Measurements from ENCODE around the gene ACVR2B.

The ACVR2B gene

DNA sequence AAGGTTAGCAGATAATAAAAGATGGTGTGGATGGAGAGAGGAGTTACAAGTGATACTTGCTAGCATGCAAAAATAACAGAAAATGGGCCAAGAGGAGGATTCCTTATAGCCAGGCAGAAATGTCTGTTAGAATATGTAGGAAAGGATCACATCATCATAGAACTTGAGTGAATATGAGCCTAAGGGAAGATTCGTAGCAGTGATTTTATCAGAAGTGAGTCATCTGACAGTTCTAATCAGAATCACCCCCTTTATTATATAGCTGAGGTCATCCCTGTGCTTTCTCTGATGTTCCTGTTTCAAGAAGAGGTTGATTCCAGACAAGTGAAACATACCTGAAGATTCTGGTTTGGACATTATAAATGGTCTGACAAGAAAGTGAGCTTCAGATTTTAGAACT is 65.3 kb downstream of the ACVR2B start:
- TF ChIP-seq, protein P1, sequence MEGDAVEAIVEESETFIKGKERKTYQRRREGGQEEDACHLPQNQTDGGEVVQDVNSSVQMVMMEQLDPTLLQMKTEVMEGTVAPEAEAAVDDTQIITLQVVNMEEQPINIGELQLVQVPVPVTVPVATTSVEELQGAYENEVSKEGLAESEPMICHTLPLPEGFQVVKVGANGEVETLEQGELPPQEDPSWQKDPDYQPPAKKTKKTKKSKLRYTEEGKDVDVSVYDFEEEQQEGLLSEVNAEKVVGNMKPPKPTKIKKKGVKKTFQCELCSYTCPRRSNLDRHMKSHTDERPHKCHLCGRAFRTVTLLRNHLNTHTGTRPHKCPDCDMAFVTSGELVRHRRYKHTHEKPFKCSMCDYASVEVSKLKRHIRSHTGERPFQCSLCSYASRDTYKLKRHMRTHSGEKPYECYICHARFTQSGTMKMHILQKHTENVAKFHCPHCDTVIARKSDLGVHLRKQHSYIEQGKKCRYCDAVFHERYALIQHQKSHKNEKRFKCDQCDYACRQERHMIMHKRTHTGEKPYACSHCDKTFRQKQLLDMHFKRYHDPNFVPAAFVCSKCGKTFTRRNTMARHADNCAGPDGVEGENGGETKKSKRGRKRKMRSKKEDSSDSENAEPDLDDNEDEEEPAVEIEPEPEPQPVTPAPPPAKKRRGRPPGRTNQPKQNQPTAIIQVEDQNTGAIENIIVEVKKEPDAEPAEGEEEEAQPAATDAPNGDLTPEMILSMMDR (IDR thresholded peaks at IDR 0.05; ENCODE audit: poor library complexity, severe bottlenecking), result no peak
- H3K9me3 ChIP-seq (ENCODE audit: severe bottlenecking), result no peaks in the 10 kb centered on the region
- DNase-seq (ENCODE audit: low spot score), result no peak
- H3K27me3 ChIP-seq (ENCODE audit: insufficient read depth, poor library complexity, severe bottlenecking), result no peaks in the 10 kb centered on the region
- no peak overlapping the region for H3K27ac ChIP-seq (ENCODE audit: poor library complexity, severe bottlenecking)
- H3K36me3 ChIP-seq (ENCODE audit: low read depth), result peaks cover 41% of the 10 kb centered on the region
- H3K4me3 ChIP-seq (ENCODE audit: severe bottlenecking), result no peak overlapping the region
- ATAC-seq (ENCODE audit: low read depth), result 0 out of 3 replicates have a peak, but pooled peaks have one; percentile 27
- no peaks in the 10 kb centered on the region for H3K4me1 ChIP-seq (ENCODE audit: insufficient read depth, poor library complexity, severe bottlenecking)

DNA sequence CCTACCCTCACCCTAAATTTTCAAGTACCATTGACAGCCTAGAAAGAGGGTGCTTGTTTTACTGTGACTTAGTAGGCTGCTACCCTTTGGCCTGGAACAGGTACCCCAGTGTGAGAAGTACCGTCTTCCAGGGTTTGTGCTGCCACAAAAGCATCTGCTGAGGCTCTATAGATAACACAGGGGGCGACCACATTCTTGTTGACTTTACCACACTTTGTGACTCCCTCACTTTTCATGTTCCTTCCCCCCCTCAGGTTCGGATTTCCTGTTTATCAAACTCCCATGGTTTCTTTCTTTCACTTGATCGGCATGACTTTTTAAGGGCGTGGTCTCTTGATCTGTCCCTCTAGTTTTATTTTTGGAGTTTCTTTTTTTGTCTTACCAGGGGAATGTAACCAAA is 66.0 kb downstream of the ACVR2B start:
- DNase-seq (ENCODE audit: low spot score) (no peak), ATAC-seq (ENCODE audit: low read depth) (no peak)
- H3K27me3 ChIP-seq (ENCODE audit: insufficient read depth, poor library complexity, severe bottlenecking), result no peaks in the 10 kb centered on the region
- H3K36me3 ChIP-seq (ENCODE audit: low read depth), result peaks cover 44% of the 10 kb centered on the region
- no peak overlapping the region for H3K27ac ChIP-seq (ENCODE audit: poor library complexity, severe bottlenecking)
- H3K4me1 ChIP-seq (ENCODE audit: insufficient read depth, poor library complexity, severe bottlenecking), result no peaks in the 10 kb centered on the region
- H3K4me3 ChIP-seq (ENCODE audit: severe bottlenecking), result no peak overlapping the region
- H3K9me3 ChIP-seq (ENCODE audit: severe bottlenecking), result no peaks in the 10 kb centered on the region
- TF ChIP-seq, protein P1 (IDR thresholded peaks at IDR 0.05; ENCODE audit: poor library complexity, severe bottlenecking), result no peak

DNA sequence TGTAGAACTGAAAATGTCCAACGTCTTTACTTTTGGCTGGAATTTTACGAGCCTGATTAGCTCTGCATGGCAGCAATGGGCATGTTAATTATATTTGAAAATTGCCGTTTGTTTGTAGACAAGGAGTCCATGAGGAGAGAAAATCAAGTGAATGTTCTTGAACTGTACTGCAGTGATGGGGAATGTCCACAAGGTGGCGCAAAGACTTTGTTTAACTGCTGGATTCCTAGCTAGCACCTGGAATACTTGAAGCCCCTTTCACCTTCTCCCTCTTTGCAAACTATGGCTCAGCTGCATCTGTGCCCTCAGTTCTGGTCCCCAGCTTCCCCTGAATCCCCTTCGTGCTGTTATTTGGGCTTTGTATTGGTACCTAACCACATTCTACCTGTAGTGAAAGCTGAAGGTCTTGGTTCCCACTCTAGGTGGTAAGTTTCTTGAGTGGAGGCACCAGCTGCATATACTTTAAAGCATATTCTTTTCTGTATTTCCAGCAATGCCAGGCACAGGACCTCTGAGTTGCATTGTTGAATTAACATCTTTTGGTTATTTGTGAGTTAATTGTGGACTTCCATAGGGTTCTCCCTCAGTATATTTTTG is 67.8 kb downstream of the ACVR2B start:
- no peaks in the 10 kb centered on the region for H3K4me1 ChIP-seq (ENCODE audit: insufficient read depth, poor library complexity, severe bottlenecking)
- H3K27ac ChIP-seq (ENCODE audit: poor library complexity, severe bottlenecking), result no peak overlapping the region
- H3K9me3 ChIP-seq (ENCODE audit: severe bottlenecking), result no peaks in the 10 kb centered on the region
- no peak overlapping the region for H3K4me3 ChIP-seq (ENCODE audit: severe bottlenecking)
- ATAC-seq (ENCODE audit: low read depth), result 0 out of 3 replicates have a peak, but pooled peaks have one; percentile 41
- peaks cover 40% of the 10 kb centered on the region for H3K36me3 ChIP-seq (ENCODE audit: low read depth)
- no peaks in the 10 kb centered on the region for H3K27me3 ChIP-seq (ENCODE audit: insufficient read depth, poor library complexity, severe bottlenecking)
- DNase-seq (ENCODE audit: low spot score), result no peak
- TF ChIP-seq, protein P1 (IDR thresholded peaks at IDR 0.05; ENCODE audit: poor library complexity, severe bottlenecking), result peak; percentile 91

DNA sequence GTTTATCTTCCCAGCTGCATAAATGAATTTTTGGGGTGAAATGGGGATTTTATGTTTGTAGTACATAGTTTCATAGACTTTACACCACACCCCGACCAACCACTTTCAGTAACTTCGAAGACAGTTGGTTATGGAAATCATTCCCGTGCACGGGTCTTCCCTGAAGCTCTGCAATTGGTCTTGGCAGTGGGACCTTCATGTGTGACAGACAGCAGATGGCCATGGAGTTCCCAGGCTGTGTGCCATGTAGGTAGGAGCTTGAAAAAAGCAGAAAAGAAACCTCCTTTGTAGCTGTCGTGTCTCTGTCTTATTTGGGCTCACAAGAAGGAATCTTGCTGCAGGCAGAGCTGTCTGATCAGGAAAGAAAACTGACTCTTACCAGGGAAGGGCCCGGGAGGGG is 68.3 kb downstream of the ACVR2B start:
- H3K36me3 ChIP-seq (ENCODE audit: low read depth), result peaks cover 37% of the 10 kb centered on the region
- H3K4me3 ChIP-seq (ENCODE audit: severe bottlenecking), result no peak overlapping the region
- TF ChIP-seq, protein P1 (IDR thresholded peaks at IDR 0.05; ENCODE audit: poor library complexity, severe bottlenecking), result no peak
- DNase-seq (ENCODE audit: low spot score) (no peak), ATAC-seq (ENCODE audit: low read depth) (no peak)
- H3K9me3 ChIP-seq (ENCODE audit: severe bottlenecking), result no peaks in the 10 kb centered on the region
- H3K27ac ChIP-seq (ENCODE audit: poor library complexity, severe bottlenecking), result no peak overlapping the region
- H3K27me3 ChIP-seq (ENCODE audit: insufficient read depth, poor library complexity, severe bottlenecking), result no peaks in the 10 kb centered on the region
- H3K4me1 ChIP-seq (ENCODE audit: insufficient read depth, poor library complexity, severe bottlenecking), result no peaks in the 10 kb centered on the region

DNA sequence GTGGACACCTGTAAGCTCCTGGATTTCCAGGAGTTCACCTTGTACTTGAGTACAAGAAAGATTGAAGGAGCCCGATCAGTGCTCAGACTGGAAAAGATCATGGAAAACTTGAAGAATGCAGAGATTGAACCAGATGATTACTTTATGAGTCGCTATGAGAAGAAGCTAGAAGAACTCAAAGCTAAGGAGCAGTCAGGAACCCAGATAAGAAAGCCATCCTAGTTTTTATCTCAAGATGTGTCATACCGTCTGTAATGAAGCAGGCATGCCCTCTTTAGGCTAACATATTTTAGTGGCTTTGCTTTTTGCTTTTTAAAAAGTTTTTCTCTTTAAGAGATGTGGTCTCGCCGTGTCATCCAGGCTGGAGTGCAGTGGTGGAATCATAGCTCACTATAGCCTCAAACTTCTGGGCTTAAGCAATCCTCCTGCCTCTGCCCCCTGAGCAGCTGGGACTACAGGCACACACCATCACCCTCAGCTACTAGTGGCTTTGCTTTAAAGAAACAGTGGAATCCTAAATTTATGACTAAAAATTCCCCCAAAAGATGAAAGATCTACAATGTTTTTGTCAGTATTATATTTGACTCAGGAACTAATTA is 70.5 kb downstream of the ACVR2B start:
- no peak overlapping the region for H3K4me3 ChIP-seq (ENCODE audit: severe bottlenecking)
- no peaks in the 10 kb centered on the region for H3K4me1 ChIP-seq (ENCODE audit: insufficient read depth, poor library complexity, severe bottlenecking)
- peaks cover 32% of the 10 kb centered on the region for H3K36me3 ChIP-seq (ENCODE audit: low read depth)
- no peak for DNase-seq (ENCODE audit: low spot score)
- no peaks in the 10 kb centered on the region for H3K9me3 ChIP-seq (ENCODE audit: severe bottlenecking)
- ATAC-seq (ENCODE audit: low read depth), result no peak
- TF ChIP-seq, protein P1 (IDR thresholded peaks at IDR 0.05; ENCODE audit: poor library complexity, severe bottlenecking), result no peak
- no peaks in the 10 kb centered on the region for H3K27me3 ChIP-seq (ENCODE audit: insufficient read depth, poor library complexity, severe bottlenecking)
- H3K27ac ChIP-seq (ENCODE audit: poor library complexity, severe bottlenecking), result no peak overlapping the region
